Prostate gland (tissue), 2 donors: ENCODE measurements around the gene CDK19. TPM values are rescaled to one million over a fixed set of nuclear protein-coding genes. Genes with fewer than 3 reads are reported as not detected.

ENCODE experiments used
- DNase-seq: peaks from one replicate; pipeline ENCODE4 v3.0.0-alpha.2; 2019; ENCODE audit warnings: low spot score
- H3K27ac ChIP-seq, 2 donors: fragments of 200-600 bp; sonication (generic); 2 replicates each; pipeline ENCODE4 v1.5.1; 2017 to 2019
- H3K27me3 ChIP-seq: fragments of 200-600 bp; sonication (generic); replicated peaks from 2 replicates; pipeline ENCODE4 v1.5.1; 2019; ENCODE audit not compliant: insufficient read depth
- H3K36me3 ChIP-seq, 2 donors: fragments of 200-600 bp; sonication (generic); 1 replicate in 1 of 2; 2 replicates in 1 of 2; pipeline versions ENCODE4 v1.5.1 to v1.8.1; 2017 to 2019
- H3K4me1 ChIP-seq: fragments of 200-600 bp; sonication (generic); replicated peaks from 2 replicates; pipeline ENCODE4 v1.5.1; 2019
- H3K4me3 ChIP-seq, 2 donors: fragments of 200-600 bp; sonication (generic); 2 replicates each; pipeline ENCODE4 v1.5.1; 2017 to 2019
- H3K9me3 ChIP-seq: fragments of 200-600 bp; sonication (generic); 2 replicates; pipeline ENCODE4 v1.5.1; 2017
- CTCF ChIP-seq, 4 experiments: fragments of 200-600 bp in 2 of 4; fragments of 450-650 bp in 2 of 4; sonication (generic) in 2 of 4; IDR thresholded peaks; 1 replicate in 3 of 4; 2 replicates in 1 of 4; pipeline ENCODE4 v1.5.1; 2016 to 2019; ENCODE audit warnings: antibody characterized with exemption in 4 of 4, mild to moderate bottlenecking in 2 of 4, moderate library complexity in 2 of 4
- POLR2A ChIP-seq: fragments of 450-650 bp; IDR thresholded peaks from one replicate; pipeline ENCODE4 v1.6.1; 2016; ENCODE audit warnings: antibody characterized with exemption, mild to moderate bottlenecking
- POLR2AphosphoS5 ChIP-seq: sonication (generic); formaldehyde crosslinking; IDR thresholded peaks from one replicate; pipeline ENCODE4 v1.6.1; 2017; ENCODE audit warnings: antibody characterized with exemption
- WGBS: methylation state at CpG from one replicate; pipeline ENCODE4 v1.1.5; 2018; 5-methylcytosine and 5-hydroxymethylcytosine counted together
- intact Hi-C: fragments of 100-400 bp; cut with DNase I; formaldehyde crosslinking; loops from one replicate; pipeline ENCODE4 v1.14.2; 2022
- total RNA-seq, 2 donors: library from RNA; depleted of rRNA; stranded (reverse); fragments of >200 nt; gene quantifications; one replicate each; pipeline ENCODE4 v1.1.0, GENCODE V29; 2016

CDK19 gene
- total RNA-seq, 2 donors from 2014 or later, result 41.4 to 70.2 TPM

- WGBS, result 90% methylated on average over 6 of the region's 6 CpGs
- no peak for DNase-seq
- H3K27me3 ChIP-seq, result no peaks in the 10 kb centered on the region
- no peaks in the 10 kb centered on the region for H3K36me3 ChIP-seq
- H3K9me3 ChIP-seq, result no peaks in the 10 kb centered on the region
- TF ChIP-seq POLR2A, result no peak
- TF ChIP-seq CTCF (IDR thresholded peaks at IDR 0.05), result no peak
- no peak for TF ChIP-seq POLR2AphosphoS5
- H3K27ac ChIP-seq, result no peak overlapping the region
- no peak overlapping the region for H3K4me3 ChIP-seq
- intact Hi-C loops, result no loop called here
- no peaks in the 10 kb centered on the region for H3K4me1 ChIP-seq
Observed at GRCh38 chr6:110833831-110834230, 18.6 kb upstream of the CDK19 start.

GRCh38 chr6:110831405-110831804 is 16.1 kb upstream of the CDK19 start:
- no peaks in the 10 kb centered on the region for H3K4me1 ChIP-seq
- DNase-seq, result no peak
- no peaks in the 10 kb centered on the region for H3K27me3 ChIP-seq
- H3K4me3 ChIP-seq, result no peak overlapping the region
- no peaks in the 10 kb centered on the region for H3K36me3 ChIP-seq
- TF ChIP-seq POLR2AphosphoS5 (no peak), CTCF (IDR thresholded peaks at IDR 0.05) (no peak), POLR2A (no peak)
- H3K27ac ChIP-seq, result no peak overlapping the region
- no peaks in the 10 kb centered on the region for H3K9me3 ChIP-seq
- intact Hi-C loops, result no loop called here
- 94% methylated on average over 6 of the region's 6 CpGs for WGBS

GRCh38 chr6:110828396-110828795 is 13.1 kb upstream of the CDK19 start:
- WGBS, result 57% methylated on average over 1 of the region's 1 CpG
- intact Hi-C loops, result no loop called here
- H3K27me3 ChIP-seq, result no peaks in the 10 kb centered on the region
- H3K27ac ChIP-seq, result no peak overlapping the region
- no peaks in the 10 kb centered on the region for H3K9me3 ChIP-seq
- TF ChIP-seq POLR2AphosphoS5 (no peak), CTCF (IDR thresholded peaks at IDR 0.05) (no peak), POLR2A (no peak)
- H3K36me3 ChIP-seq, result no peaks in the 10 kb centered on the region
- no peak overlapping the region for H3K4me3 ChIP-seq
- peaks cover 2% of the 10 kb centered on the region for H3K4me1 ChIP-seq
- DNase-seq, result no peak

GRCh38 chr6:110826236-110827129 is 11.2 kb upstream of the CDK19 start:
- 58% methylated on average over 9 of the region's 9 CpGs for WGBS
- Histone ChIP-seq H3K36me3 (no peaks in the 10 kb centered on the region), H3K4me3 (no peak overlapping the region), H3K27ac (no peak overlapping the region), H3K27me3 (no peaks in the 10 kb centered on the region), H3K4me1 (peaks cover 2% of the 10 kb centered on the region), H3K9me3 (no peaks in the 10 kb centered on the region)
- TF ChIP-seq POLR2A, result no peak
- no peak for TF ChIP-seq POLR2AphosphoS5
- no peak for TF ChIP-seq CTCF (IDR thresholded peaks at IDR 0.05)
- intact Hi-C loops, result no loop called here
- no peak for DNase-seq

GRCh38 chr6:110823146-110823545 is 7.9 kb upstream of the CDK19 start:
- DNase-seq, result no peak
- Histone ChIP-seq H3K9me3 (no peaks in the 10 kb centered on the region), H3K36me3 (no peaks in the 10 kb centered on the region), H3K4me3 (no peak overlapping the region), H3K4me1 (peaks cover 2% of the 10 kb centered on the region), H3K27ac (no peak overlapping the region), H3K27me3 (no peaks in the 10 kb centered on the region)
- intact Hi-C loops, result no loop called here
- 39% methylated on average over 2 of the region's 2 CpGs for WGBS
- TF ChIP-seq CTCF (IDR thresholded peaks at IDR 0.05) (no peak), POLR2AphosphoS5 (no peak), POLR2A (no peak)
